SK-N-MC (cell line): Measurements from ENCODE around the gene FSCN2.

ENCODE experiments used
- EZH2 ChIP-seq: fragments of 200-600 bp; sonication (generic); IDR thresholded peaks from one replicate; pipeline ENCODE4 v1.6.1; 2017; ENCODE audit warnings: antibody characterized with exemption
- POLR2AphosphoS5 ChIP-seq: IDR thresholded peaks from 2 replicates; pipeline ENCODE4 v1.6.1; 2012; ENCODE audit warnings: mild to moderate bottlenecking, low read depth, low read length, borderline replicate concordance

- no peak for TF ChIP-seq POLR2AphosphoS5
- TF ChIP-seq EZH2 = no peak
Observed at GRCh38 chr17:81556175-81556691, 28.1 kb downstream of the FSCN2 start.
